ENCODE measurements around the gene TBC1D10A.

Gene TBC1D10A

DNA sequence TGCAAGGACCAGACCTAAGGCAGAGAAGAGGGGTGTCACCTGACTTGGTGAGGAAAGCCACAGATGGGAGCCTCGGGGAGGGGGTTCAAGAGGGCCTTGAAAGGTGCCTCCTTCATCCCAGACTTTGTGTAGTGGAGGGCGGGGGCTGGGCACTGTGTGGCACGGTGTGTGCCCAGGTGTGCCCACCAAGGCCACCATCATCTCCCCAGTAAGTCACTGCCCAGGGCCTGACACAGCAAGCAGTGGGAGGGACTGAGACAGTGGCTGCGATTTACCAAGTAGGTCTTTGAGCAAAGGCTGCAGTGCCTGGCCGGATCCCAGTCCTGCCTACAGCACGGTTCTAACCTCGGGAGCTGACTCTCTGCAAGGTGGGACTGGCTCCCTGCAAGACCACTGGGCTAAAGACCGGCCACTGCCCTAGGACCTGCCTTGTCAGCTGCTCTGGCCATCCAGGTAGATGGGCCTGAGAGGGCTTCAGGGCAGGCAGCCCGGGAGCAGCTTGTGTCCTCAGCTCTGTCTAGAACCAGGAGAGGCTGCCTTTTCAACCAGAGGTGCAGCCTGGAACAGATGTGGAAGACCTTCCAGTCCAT is 61.5 kb downstream of the TBC1D10A start:
- DNase-seq, result no peak

DNA sequence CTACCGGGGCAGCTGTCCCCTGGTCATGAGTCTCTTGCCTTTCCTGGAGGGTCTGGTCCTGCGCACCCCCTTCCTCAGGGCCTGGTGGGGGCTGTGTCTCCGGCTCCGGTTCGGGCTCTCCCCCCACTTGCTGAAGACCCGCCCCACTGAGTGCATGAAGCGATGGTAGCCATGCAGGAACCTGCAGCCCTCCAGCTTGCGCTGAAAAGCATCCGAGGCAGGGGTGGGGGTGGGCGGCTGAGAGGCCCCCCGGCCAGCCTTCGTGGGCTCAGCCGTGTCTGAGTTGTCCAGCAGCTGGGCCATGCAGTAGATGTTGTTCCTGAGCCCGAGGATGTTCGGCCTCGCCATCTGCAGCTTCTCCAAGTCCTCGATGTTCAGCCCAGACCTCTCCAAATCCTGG is 62.9 kb downstream of the TBC1D10A start:
- no peak for DNase-seq

DNA sequence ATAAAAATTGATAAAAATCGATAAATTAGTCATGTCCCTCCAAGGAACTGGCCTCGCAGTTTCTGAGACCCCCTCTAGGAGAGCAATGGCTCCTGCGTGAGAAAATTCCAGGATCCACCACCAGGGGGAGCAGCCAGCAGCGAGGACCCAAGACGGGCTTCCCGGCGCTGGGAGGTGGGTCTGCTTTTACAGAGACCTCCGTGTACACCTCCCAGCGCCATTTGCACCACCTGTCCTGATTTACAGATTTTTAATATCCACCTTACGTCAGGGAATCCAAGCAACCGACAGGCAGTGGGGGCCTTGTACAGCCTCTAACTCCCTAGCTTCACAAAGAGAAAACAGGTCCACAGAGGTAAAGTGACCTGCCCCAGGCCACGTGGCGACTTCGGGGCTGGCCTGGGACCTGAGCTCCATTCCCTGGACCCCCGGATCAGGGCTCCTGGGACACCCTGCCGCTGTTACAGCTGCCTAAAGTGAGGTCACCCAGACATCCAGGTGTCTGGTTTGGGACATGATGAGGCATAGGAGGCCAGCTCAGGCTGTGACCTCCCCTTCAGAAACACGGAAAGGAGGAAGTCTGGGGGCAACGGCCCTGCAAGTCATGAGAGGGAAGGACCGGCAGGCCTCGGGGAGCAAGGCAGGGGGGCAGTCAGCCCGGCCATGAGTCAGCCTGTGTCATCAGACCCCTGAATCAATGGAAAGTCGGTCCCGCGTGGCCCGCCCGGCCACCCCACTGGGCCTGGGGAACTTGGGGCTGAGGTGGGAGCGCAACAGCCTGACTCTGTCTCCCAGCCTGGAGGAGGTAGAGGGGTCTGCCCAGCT is 63.6 kb downstream of the TBC1D10A start:
- DNase-seq, result peak; percentile 73

DNA sequence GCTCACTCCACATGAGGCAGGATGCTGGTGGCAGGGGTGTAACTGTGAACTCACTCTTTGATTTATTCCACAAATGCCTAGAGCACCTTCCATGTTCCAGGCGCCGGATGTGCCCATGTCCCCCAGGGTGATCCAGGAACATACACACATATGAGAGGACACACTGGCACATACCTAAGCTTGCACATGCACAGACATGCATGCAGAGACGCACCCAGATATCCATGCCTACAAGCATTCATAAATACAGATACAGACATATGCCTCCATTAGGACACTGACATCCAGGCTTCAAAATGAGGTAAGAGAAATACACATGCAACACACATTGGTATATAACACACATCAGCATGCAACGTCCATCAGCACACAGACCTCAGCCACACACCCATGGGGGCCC is 64.6 kb downstream of the TBC1D10A start:
- no peak for DNase-seq

DNA sequence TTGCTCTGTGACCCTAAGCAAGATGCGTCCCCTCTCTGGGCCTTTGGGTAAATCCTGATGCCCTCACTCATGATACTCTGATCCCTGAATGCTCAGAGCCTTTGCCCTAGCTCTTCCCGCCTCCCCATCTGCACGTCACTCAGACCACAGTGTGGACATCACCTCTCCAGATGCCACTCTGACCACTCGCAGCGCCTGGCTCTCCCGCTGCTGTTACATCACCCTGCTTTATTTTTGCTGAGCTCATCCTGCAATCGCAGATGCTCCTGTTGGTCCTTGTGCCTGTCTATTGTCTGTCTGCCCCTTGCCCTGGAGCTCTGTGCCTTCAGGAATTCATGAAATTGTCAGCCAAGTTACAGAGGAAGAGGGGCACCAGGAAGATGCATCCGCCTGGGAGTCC is 65.6 kb downstream of the TBC1D10A start:
- no peak for DNase-seq

DNA sequence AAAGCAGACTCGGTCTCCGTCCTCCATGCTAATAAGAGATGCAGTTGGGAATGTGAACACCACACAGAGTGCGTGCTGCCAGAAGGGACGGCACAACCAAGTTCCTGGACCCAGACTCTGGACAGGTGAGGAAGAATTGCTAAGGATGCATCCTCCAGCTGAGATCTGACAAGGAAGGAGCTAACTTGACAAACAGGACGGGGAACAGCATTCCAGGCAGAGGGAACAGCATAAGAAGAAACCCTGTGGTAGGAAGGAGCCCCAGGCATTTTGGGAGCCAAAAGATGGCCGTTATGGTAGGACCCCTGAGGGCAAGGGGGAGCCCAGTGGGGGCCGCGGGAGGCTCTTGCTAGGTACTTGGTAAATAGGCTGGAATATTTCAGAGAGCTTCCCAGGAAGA is 66.1 kb downstream of the TBC1D10A start:
- no peak for DNase-seq

DNA sequence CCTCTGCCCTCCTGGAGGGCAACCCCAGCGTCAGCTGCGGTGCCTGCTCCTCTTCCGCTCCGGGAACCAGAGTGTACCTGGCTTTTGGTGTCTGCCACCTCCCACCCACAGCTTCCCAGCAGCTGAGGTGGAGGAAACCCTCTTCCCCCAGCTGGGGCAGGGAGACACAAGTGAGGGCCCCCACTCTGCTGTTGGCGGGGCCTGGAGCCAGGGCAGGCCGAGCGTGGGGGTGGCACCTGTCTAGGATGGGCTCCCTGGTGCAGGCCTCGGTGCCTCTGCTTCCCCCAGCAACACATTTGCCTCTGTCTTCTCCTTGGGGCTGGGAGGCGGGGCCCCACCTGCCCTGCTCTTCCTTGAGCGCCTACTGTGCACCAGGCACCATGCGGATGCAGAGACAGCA is 66.5 kb downstream of the TBC1D10A start:
- no peak for DNase-seq

DNA sequence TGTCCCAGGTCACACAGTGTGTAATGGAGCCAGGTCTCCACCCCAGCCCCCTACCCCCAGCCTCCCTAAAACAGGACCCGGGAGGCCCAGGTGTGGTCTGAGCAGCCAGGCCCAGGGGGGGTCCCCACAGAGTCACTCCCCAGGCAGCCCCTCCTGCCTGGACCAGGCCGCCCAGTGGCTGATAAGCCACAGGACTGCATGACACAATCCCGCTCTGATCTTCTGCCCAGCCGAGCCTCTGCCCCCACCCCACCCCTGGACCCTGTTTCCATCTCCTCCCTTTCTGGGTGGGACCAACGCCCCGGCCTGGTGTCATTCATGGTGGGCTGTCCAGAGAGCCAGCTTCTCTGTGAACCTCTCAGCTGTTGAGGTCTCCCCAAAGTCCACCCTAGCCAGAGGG is 72.4 kb downstream of the TBC1D10A start:
- no peak for DNase-seq

DNA sequence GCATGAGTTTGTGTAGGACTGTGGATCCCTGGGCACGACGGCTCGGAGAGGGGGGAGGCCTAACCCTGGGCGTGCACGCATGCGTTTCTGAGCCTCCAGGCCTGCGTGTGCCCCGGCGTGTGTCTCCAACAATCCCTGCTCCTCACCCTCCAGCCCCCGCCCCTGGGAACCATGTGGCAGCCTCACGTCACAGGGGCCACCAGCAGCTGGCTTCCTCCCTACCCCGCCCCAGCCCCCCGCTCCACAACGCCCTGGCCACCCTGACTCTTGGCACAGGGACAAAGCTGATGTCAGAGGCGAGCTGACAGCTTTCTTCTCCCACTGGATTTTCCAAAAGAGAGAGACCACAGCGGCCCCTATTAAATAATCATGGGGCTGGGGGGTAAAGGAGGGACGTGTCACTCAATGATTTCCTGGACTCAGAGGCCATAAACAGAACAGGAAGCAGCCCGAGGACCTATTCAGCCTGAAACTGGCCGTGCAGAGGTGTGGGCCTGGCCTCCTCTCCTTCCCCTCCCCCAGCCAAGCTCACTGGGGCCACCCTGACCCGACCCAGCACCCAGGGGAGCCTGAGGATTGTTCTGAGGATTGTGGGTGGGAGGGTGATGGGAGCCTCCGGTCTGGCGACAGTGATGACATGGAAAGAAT is 73.4 kb downstream of the TBC1D10A start:
- no peak for DNase-seq

DNA sequence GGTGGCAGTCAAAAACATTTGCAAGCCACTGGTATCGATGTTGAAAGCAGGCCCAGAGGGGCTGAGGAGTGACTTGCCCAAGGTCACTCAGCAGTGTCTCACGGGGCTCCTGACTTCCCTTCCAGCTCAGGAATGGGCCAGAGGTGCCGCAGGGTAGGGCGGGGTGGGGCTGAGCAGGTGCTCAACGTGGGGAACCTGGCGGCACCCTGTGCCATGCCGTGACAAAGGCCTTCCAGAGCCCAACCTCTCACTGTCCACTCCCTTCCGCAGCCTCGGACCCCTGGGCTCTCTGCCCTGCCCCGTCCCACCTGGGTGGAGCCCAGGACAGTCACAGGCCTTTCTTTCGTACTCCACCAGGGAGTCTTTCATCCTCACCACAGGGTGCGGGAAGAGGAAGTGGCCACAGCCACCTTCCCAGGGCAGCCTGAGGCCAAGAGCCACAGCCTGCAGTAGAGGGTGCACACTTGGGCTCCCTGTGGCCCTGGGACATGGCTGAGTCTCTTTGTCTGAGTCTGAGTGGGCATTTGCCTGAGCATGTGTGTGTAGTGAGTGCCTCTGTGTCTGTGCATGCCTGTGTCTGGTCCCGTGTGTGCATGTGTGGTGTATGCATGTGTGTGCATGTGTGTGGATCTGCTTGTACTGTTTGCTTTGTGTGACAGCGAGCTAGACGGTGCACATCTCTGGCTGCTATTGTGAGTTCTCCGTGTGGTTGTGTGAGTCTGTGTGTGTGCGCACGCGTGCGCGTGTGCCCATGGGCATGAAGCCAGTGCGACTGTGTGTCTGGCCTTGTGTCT is 74.1 kb downstream of the TBC1D10A start:
- DNase-seq, result no peak

DNA sequence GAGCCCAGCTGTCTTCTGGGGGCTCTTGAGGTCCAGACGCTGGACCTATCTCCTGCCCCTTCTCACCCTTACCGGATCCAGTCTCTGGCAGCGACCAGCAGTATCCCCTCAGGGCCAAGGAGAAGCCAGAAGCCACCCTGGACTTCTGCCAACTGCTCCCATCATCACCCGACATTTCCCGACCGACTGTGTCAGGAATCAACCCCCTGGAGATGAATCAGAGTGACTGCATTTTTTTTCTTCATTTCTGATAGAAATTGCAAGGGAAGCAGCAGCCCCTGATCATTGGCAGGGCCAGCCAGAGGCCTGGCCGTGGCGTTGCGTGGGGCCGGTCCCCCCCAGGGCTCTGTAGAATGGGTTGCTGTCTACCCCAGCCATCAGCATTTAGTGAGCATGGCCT is 75.0 kb downstream of the TBC1D10A start:
- DNase-seq, result no peak

DNA sequence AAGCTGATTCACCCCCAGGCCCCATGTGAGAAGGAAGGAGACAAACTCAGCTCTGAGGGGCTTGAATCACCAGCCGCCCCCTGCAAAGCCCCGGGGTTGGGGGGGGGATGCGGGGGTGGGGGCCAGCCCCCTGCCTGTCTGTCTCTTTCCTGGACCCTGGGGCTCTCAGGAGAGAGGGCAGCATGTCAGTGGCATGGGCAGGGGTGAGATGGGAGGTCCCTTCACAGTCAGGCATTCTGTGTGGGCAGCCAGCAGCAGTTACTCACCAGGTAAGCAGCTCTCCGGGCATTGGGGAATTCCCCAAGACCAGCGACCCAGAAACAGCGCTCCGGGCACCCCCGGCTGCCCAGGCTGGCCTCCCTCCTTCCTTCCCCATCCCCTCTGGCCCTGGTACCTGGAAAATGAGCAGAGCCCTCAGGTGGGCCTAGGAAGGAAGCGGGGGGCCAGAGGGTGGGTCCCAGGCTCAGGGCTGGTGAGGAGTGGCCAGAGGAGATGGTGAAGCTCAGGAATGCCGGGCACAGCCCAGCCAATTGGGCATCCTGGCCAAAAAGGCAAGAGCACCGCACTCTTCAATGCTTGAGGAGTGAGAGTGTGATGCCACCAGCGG is 76.0 kb downstream of the TBC1D10A start:
- no peak for DNase-seq

DNA sequence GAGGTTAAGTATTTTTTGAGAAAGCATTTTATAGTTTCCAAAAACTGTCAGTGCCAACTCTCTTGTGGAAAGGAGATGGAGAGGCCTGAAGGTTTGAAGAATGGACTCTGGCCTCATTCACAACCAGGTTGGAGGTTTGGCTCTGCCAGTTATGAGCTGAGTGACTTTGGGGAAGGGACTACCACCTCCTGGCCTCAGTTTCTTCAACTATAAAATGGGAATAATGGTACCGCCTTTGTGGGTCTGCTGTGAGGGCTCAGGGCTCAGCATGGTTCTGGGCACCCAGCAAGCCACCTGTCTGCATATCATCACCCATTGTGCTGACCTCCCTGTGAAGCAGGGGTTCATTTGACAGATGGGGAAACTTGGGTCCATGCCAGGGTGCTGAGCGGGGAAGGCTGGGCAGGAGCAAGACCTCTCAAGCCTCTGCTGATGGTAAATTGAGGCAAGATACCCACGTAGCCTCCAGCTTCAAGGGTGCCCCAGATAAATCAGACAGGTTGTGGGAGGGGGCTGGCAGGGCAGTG is 76.6 kb downstream of the TBC1D10A start:
- no peak for DNase-seq

DNA sequence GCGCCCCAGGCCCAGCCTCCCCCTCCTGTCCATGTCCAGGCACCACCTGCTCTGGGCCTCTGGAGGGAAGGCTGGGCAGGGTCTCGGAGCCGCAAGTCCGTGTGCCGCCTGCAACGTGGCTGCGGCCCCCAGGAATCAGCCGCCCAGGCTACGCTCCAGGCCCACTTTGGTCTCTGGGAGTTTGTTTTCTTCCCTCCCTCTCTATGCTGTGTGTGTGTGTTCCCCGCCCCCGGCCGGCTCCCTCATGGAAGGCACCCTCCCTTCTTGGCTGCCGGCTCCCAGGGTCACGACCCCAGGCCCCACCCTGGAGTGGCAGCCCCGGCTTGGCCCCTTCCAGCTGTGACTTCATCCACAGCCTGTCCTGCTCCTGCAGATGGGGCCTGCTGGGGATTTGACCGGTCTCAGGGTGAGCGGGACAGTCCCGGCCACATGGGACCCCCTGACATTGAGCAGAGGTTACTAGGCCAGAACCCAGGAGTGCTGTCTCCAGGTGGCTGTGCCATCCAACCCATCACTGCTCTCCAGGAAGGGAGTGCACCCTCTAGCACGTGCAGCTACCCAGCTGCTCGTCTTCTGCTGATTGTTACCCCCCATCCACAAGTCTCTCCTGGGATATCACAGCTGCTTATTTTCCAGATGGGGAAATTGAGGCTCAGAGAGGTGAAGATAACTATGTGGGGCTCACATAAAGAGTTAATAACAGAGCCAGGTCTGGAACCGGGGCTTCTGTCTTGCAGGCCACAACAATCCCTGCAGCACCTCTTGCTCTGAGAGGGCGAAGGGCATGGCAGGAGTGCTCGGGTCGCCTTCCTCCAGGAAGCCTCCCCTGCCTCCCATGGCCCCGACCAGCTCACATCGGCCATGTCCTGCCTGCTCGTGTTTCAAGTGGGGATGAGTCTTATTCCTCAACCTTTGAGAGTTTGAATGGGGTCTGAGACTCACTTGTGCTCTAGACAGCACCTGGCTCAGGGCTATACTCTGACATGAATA is 77.4 kb downstream of the TBC1D10A start:
- DNase-seq, result no peak

DNA sequence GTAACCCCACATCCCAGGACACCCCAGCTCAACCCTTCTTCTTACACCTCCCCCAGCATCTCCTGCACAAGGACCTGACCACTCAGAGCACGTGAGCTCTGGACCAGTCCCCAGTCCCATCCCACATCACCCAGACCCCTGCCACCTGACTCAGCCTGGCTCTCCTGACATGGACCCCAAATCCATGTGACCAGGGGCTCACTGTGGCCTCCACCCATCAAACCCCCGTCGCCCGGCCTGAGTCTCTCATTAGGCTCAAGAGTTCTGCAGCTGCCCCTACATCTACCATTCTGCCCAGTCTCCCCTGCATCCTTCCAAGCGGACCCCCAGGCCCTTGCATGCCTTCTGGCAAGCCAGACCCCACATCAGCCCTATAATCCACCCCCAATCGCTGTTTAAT is 78.3 kb downstream of the TBC1D10A start:
- DNase-seq, result no peak

DNA sequence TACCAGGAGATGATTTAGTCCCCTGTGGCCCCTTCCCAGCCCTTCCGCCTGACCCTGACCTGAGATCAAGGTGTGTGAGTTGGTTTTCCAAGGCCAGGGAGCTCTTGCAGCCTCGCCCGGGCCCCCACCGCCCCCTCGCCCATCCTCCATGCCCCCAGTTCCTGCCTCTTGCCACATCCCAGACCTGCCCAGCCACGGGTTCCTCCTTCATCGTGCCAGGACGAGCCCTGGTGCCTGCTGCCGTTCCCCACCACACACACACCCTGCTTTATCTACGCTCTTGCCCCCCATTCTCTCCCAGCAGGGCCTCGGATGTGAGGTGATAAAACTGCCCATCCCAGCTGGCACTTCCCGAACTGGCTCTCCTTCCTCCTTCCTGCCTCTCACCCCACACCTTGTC is 78.8 kb downstream of the TBC1D10A start:
- no peak for DNase-seq

DNA sequence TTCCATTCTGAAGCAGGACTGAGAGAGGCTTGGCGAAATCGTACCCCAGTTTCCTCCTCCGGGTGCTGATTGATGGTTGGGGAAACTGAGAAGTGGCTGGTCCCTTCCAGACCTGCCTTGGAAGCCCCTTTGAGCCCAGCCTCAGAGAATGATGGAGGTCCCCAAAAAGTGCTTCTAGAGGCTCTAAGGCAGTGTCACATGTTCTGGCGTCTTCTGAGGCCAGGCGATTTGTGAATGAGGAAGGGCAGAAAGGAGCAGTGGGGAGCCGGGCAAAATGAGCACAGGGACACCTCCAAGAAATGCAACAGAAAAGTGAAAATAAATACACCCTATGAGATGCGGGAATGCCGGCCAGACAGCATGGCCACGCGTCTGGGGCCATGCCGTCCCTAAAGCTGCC is 79.2 kb downstream of the TBC1D10A start:
- DNase-seq, result no peak

DNA sequence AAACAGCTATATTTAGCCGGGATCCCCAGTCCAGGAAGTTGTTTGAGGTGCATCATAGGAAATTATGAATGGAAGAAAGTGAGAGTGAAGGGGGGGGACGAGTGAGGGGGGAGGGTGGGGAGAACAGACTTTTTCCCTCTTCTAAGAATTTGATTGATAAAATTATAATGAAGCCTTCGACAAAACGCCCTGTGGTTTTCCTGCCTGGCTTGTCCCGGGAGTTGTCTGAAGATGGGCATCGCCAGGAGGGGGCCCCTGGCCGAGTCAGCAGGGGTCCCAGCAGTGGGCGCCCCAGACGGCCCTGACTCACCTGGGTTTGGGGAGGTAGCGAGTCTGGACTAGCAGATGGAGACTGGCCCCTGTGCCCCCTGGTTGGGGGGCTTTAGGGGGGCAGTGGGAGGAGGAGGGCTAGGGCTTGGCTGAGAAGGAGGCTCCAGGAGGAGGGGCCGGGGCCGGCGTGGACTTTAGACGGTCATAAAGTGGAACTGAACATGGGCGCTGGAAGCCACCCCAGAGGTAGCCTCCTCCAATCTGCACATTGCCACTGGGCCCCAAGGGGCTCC is 79.8 kb downstream of the TBC1D10A start:
- no peak for DNase-seq

DNA sequence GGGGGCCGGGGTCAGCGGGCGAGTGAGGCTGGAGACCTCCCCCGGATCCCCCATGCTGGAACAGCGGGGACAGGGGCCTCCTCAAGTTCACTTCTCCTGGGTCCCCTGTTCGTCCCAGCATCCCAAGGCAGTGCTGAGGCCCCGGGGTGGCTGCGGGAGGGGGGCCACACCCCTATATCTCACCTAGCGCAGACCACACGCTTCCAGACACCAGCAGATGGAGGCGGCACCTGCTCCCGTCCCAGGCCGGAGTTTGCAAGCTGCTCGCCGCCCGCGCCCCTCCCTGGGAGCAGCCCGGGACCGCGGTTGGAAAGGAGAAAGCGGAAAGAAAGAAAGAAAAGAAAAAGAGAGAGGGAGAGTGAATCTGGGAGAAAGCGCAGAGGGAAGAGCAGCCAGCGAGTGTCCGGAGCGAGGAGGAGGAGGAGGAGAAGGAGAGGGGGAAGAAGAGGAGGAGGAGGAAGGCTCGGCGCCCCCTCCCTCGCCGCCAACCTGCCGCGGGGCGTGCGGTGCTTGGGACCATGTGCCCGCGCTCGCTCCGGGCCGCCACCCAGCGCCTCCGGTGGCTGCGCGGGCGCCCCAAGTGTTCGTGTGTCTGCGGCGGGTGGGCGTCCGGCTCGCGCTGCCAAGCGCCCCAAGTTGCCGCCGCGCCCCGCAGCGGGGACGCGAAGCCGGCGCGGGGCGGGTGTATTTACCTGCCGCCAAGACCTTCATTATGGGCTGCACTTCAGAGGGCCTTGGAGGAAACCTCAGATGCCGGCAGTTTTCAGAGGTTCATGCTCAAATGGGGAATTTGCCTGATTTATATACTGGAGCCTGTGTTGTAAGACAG is 80.5 kb downstream of the TBC1D10A start, which contains the start of gene LIF:
Gene LIF, minus strand, starts transcription at position 775 of the 829 bp plus-strand sequence. Its CDS starts 64 bp downstream, at position 711.
- DNase-seq, result no peak
